IPS-NIHi7 (cell line): Measurements from ENCODE around the gene ROBO1.
A peak's percentile ranks its signal among the peaks of the same experiment; 100 is the strongest.
"Not testable (repeated sequence)": the region's sequence is repeated elsewhere in the genome, so short reads cannot be mapped to it uniquely, and the experiment has no call there.

Source experiments
- DNase-seq: peaks from one replicate; pipeline ENCODE4 v3.0.0; 2012; ENCODE audit warnings: mixed read lengths; ENCODE audit errors: extremely low spot score

Gene ROBO1

DNA sequence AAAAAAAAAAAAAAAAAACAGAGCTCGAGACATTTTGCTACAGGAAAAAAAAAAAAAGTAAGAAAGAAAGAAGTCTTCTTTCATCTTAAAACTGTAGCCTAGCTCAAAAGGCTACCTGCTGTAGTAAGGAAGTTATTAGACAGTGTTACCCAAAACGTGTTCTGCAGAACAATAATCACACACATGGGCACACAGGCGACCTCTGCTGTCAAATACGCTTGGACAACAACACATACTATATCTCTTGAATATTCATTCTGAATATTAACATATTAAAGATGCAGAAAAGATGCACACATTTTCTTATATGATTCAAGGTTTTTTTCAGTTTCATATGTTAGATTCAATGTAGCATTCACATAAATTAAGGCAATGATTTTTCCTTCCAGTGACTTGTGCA lies 215.8 kb downstream of the ROBO1 start:
- no peak for DNase-seq

DNA sequence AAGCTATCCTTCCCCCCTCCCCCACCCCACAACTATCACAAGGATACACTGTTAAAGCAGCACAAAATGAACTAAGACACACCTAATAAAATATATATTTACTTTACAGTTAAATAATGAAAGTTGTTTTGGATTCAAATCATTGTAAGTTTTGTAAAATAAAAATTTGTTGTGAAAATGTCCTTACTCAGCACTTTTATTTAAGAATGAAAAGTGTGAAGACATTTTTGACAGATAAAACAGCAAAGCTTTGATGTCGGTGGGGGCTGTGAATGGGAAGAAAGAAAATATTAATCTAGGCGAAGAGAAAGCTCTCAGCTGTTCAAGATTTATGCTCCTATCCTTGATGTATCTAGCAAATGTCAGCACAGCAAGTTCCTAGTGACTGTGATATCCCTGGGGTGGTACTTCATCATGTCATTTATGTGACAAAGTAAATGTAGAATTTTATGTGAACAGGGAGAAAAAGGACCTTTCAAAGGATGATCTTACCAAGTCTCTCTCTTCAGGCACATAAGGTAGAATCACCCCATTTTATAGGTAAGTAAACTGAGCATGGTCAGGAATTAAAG lies 216.4 kb downstream of the ROBO1 start:
- DNase-seq = no peak

DNA sequence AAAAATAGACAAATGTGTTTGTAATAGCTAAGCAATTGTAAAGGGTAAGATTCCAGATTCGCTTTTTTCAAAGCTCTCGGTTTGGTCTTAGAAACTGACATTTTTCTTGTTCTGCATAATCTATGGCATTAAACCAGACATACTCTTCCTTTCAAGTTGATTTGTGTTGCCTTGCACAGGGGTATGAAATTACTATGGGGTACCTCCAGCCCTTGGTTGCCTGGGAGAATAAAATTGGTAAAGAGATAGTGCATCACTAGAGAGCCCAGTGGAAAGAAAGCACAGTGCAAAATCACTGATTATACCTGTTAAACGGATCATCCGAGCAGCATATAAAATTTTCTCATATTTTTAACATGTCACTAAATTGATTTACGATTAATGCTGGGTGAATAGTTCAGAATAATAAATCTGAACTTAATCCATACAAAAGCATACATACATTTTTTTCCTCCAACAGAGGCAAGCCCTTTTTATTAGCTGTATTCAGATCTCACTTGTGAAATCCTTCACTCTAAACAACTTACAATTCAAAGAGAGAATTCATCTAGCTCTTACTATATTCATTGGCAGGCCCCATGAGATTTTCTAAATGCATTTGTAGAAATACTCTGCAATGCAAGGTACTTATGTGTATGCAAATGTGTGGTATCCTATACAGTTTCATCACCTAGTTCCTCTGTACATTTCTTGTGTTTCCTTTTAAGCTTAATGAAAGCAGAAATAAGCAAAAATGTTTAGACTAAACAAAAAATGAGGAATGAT lies 224.4 kb downstream of the ROBO1 start:
- no peak for DNase-seq

- no peak for DNase-seq
Observed at GRCh38 chr3:79534727-79535126, 233.1 kb downstream of the ROBO1 start.

- no peak for DNase-seq
Observed at GRCh38 chr3:79531566-79532295, 236.1 kb downstream of the ROBO1 start.

DNA sequence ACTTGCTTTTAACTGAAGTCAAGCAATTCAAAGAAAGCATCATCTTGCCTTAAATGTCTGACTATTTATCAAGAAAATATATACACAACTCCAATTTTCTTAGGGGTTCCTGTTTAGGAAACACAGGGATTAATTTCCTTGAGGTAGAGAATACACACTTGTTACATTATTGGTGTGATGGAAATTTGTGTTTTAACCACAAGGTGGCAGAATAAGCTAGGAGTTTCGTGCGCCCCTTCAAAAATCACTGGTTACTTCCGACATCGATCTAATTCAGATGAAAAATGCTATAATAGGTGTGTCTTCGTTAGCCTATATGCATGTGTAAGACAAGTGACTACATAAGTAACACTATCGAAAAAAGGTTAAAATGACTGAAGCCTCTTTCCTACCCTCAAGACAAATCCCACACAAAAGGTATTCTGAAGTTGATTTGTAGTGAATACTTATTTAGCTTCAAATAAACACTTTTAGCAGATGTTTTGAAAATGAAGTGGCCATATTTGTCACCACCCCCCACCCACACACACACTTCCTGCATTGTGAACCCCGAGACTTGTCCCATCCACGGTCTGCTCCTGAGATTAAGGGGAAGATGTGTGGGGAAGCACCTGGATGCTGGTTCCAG lies 246.5 kb downstream of the ROBO1 start:
- peak; percentile 33 for DNase-seq

- peak; percentile 40 for DNase-seq
Observed at GRCh38 chr3:79517766-79518413, 249.9 kb downstream of the ROBO1 start.

- no peak for DNase-seq
Observed at GRCh38 chr3:79516795-79517194, 251.0 kb downstream of the ROBO1 start.

GRCh38 chr3:79515072-79515471 lies 252.7 kb downstream of the ROBO1 start:
- DNase-seq = no peak

DNA sequence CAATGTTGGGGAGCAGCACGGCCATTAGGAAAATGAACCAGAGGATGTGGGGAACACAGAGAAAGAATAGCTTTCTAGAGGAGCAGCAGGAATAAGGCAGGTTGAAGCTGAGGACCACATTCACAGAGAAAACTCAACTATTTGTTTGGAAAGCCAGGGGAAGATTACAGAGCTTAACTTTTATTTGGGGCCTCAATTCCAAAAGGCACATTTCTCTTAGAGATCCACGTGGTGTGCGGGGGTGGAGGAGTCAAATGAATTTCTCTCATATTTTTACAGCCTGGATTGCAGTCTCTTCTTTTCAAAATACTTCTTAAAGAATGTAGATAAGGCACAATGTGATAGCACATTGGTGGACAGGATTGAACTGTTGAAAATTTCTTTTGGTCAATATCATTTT lies 253.7 kb downstream of the ROBO1 start:
- no peak for DNase-seq

DNA sequence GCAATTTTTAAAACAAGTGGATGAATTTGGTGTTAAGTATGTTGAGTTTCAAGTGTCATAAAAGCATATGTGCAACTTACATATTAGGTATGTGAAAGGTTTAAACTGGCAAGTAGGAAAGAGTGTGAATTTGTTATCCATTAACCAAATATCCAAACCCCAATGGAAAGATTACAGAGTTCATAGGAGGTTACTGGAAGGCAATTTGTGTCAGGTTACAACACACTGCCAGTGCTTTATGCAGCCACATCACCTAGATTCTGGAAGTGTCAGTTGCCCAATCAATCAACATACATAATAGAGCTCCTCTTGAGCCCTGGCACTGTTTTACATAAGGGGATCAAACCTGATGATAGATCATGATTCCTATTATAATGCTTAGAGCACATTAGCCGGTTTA lies 261.0 kb downstream of the ROBO1 start:
- no peak for DNase-seq

DNA sequence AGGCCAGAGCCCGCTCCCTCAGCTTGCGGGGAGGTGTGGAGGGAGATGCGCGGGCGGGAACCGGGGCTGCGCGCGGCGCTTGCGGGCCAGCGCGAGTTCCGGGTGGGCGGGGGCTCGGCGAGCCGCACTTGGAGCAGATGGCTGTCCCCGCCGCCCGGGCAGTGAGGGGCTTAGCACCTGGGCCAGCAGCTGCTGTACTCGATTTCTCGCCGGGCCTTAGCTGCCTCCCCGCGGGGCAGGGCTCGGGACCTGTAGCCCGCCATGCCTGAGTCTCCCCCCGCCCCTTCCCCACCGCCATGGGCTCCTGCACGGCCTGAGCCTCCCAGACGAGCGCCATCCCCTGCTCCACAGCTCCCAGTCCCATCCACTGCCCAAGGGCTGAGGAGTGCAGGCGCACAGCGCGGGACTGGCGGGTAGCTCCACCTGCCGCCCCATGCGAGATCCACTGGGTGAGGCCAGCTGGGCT lies 265.5 kb downstream of the ROBO1 start:
- not testable (repeated sequence) for DNase-seq

- DNase-seq = peak; percentile 33
Observed at GRCh38 chr3:79497447-79498111, 270.2 kb downstream of the ROBO1 start.

DNA sequence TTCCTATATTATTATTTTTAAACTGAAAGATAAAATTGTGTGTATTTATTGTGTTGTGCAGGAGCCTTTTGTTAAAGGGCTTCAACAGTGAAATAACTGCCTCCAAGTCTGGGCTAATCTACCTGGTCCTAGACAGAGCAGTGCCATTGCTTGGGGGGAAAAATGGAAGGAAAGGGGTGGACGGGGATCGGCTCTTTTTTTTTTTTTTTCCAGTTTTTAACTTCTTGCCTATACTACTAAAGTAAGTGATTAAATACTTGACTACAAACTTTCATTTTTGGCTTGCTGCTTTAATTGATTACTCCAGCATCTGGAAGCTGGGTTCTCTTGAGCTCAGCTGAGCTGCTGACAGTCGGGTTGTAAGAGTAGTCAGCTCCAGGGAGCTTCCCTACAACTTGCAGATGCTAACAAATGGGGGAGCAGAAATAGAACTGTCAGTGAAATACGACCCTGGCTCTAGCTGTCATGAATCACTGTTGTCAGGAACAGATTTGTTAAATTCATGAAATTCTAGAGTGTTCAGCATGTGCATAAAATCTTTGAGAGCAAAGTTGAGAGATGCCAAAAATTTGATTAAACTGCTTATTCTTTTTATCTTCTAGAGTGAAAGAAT lies 276.7 kb downstream of the ROBO1 start:
- DNase-seq = peak; percentile 10

DNA sequence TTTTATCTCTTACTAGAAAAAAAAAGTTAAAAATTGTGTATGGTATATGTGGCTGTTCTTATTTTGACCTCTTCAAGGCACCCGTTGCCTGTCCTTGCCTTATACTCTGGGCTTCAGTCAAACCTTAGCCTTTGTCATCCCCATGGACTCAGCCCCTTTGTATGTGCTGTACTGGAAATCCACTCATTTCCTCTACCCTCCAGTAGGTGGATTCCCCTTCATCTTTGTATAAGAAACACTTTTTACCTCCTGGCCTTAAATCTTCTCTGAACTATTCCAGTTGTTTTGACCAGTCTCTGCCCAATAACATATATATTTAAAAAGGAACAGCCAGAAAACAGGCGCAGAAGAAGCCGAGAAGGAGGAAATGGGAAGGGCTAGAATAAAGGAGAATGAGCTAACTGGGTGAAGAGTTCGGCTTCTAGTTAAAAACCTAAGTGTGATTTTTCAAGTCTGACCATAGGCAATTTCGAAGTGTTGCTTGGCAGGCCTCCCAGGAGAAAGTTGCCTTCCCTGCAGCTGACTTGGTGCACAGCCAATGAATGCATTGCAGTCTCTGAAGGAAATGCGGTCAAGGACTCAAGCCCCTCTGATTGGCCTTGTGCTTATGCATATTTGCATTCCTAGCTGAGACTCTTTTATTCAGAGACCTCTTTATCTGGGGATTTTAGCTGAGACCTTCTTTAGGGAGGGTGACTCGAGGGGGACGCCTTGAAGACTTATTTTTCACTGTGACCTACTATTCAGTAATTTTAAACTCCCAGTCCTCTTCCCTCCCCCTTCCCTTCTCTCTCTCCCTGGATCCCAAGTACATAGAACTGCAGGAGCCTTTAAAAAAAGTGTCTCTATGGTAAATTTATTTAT lies 277.4 kb downstream of the ROBO1 start:
- no peak for DNase-seq

DNA sequence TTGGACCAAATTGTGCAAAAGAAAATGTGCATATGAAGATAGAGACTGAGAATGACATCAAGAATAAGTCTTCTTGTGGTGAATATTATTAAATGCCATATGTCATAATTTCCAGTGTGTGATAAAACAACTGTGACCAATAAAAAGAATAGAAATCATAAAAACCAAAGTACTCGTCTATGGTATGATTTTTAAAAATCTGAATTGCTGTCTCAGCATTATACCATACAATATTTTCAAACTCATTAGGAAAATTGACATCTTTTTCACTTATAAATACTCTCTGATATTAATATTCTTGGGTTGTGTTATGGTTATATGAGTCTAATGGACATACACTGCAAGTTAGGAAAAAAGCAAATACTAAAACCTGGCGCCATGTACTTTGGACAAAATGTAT lies 279.4 kb downstream of the ROBO1 start:
- DNase-seq = no peak

GRCh38 chr3:79480746-79481145 lies 287.1 kb downstream of the ROBO1 start:
- no peak for DNase-seq

- no peak for DNase-seq
Observed at GRCh38 chr3:79478620-79479019, 289.2 kb downstream of the ROBO1 start.

DNA sequence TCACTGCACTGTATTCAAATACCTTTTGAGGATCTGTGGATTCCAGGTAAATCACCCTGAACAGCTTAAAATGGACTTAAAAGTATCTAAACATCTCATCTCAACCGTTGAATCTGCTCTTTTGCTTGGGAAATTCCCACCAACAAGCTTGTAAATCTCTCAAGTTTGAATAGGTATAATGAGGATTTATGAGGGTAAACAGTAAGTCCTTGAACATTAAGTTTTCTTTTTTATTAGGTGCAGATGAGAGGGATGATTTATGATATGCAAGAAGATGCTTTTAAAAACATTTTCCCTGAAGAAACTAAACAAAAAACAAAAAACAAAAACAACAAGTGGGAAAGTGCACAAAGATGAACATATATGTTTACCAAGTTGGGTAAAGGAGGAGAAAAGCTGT lies 290.6 kb downstream of the ROBO1 start:
- no peak for DNase-seq

DNA sequence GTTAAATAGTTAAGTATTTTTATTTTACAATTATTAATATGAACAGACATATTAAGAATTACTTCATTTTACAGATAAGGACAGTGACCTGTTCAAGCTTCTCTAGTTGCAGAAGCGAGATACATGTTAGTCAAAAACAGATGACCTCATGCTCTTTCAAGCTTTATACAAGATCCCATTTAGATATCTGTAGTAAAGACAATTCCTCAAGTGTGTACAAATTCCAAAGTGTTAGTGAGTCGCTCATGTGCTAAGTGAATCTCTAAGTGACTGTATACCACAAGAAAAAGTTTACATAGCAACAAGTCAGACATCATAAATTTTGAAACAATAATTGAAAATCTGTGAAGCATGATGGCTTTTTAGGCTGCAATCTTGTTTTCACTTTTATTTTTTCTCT lies 293.8 kb downstream of the ROBO1 start:
- DNase-seq = no peak
